ENCODE measurements around the gene POLR3GL. TPM values are rescaled to one million over a fixed set of nuclear protein-coding genes. Genes with fewer than 3 reads are reported as not detected.

POLR3GL gene
- total RNA-seq, 4 donors from 2014 or later, result 19.0 to 31.4 (median 24.0) TPM

DNA sequence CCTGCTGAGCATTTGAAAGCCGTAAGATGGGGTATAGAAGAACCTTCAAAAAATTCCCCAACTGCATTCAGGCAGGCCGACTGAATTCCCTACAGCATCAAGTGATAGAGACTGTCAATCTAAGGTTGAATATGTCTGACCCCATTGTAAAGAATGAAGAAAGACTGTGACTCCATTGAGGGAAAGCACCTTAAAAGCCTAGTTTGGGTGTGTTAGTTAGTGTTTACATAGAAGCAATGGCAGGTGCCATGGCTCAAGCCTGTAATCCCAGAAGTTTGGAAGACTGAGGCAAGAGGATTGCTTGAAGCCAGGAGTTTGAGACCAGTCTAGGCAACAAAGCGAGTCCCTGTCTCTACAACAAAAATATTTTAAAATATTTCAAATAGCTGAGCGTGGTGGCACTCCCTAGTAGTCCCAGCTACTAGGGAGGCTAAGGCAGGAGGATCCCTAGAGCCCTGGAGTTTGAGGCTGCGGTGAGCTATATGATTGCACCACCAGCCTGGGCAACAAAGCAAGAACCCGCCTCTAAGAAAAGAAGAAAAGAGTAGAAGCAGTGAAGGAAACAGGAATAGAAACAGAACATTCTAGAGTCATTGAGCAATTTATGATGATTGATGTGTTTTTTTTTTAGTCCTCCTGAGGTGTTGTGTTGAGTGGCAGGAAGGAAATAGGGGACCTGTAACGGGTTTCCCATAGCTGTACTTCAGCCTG lies 15.4 kb downstream of the POLR3GL start:
- no peak for DNase-seq (ENCODE audit: low spot score)
- TF ChIP-seq, protein P1, sequence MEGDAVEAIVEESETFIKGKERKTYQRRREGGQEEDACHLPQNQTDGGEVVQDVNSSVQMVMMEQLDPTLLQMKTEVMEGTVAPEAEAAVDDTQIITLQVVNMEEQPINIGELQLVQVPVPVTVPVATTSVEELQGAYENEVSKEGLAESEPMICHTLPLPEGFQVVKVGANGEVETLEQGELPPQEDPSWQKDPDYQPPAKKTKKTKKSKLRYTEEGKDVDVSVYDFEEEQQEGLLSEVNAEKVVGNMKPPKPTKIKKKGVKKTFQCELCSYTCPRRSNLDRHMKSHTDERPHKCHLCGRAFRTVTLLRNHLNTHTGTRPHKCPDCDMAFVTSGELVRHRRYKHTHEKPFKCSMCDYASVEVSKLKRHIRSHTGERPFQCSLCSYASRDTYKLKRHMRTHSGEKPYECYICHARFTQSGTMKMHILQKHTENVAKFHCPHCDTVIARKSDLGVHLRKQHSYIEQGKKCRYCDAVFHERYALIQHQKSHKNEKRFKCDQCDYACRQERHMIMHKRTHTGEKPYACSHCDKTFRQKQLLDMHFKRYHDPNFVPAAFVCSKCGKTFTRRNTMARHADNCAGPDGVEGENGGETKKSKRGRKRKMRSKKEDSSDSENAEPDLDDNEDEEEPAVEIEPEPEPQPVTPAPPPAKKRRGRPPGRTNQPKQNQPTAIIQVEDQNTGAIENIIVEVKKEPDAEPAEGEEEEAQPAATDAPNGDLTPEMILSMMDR (IDR thresholded peaks at IDR 0.05), result no peak
- no peak for ATAC-seq (ENCODE audit: low FRiP score)

GRCh38 chr1:145980457-145980994 lies 16.0 kb downstream of the POLR3GL start:
- no peak for ATAC-seq (ENCODE audit: low FRiP score)
- no peak for DNase-seq (ENCODE audit: low spot score)
- TF ChIP-seq, protein P1 (IDR thresholded peaks at IDR 0.05), result no peak

- no peak for DNase-seq (ENCODE audit: low spot score)
- no peak for ATAC-seq (ENCODE audit: low FRiP score)
- TF ChIP-seq, protein P1 (IDR thresholded peaks at IDR 0.05), result no peak
These were observed 17.7 kb downstream of the POLR3GL start for GRCh38 chr1:145982010-145982723.

GRCh38 chr1:145983206-145983675 lies 18.8 kb downstream of the POLR3GL start:
- TF ChIP-seq, protein P1 (IDR thresholded peaks at IDR 0.05), result no peak
- ATAC-seq (ENCODE audit: low FRiP score), result no peak
- no peak for DNase-seq (ENCODE audit: low spot score)

GRCh38 chr1:145983960-145984830 lies 19.7 kb downstream of the POLR3GL start:
- ATAC-seq (ENCODE audit: low FRiP score) (no peak), DNase-seq (ENCODE audit: low spot score) (no peak)
- TF ChIP-seq, protein P1 (IDR thresholded peaks at IDR 0.05), result no peak

- DNase-seq (ENCODE audit: low spot score), result no peak
- ATAC-seq (ENCODE audit: low FRiP score), result no peak
- TF ChIP-seq, protein P1 (IDR thresholded peaks at IDR 0.05), result no peak
These were observed 20.6 kb downstream of the POLR3GL start for GRCh38 chr1:145985129-145985501.

All from omental fat pad (tissue), 4 donors.